Left cardiac atrium (tissue), 4 donors: ENCODE data around the gene PHF3. TPM values are rescaled to one million over a fixed set of nuclear protein-coding genes. Genes with fewer than 3 reads are reported as not detected.
"Not testable (repeated sequence)": the region's sequence is repeated elsewhere in the genome, so short reads cannot be mapped to it uniquely, and the experiment has no call there.

Experiments
- ATAC-seq, 2 donors: fragments of 200-7000 bp; cut with Tn5 transposase; one replicate each; pipeline ENCODE4 v1.9.1; 2020; ENCODE audit warnings: mild to moderate bottlenecking in 2 of 2, moderate library complexity in 2 of 2
- DNase-seq: peaks from one replicate; pipeline ENCODE4 v3.0.0-alpha.2; 2020
- intact Hi-C, 2 donors: fragments of 100-400 bp; cut with DNase I; formaldehyde crosslinking; loops; one replicate each; pipeline versions ENCODE4 v1.14.1 to v1.15.1; 2022 to 2023
- total RNA-seq, 2 donors: library from RNA; stranded (reverse); fragmentation: NEBNext Ultra II Directional; extraction: Animal tissue kit (Norgen Biotek cat#: 25700); gene quantifications; one replicate each; pipeline ENCODE4 v1.2.1, GENCODE V29; 2021
- donor health status: DM: no; HTN: yes; CAD: no.
- donor health status: DM: no; HTN: yes; CAD: no; lungs with severe emphysema.
- donor health status: DM: yes; HTN: yes; CAD: no.
- donor health status: Dilated cardiomyopathy.

Gene PHF3
- total RNA-seq, 2 donors from 2014 or later: 30.8 to 35.3 TPM

- intact Hi-C loops: no loop called here
Measured at GRCh38 chr6:63744810-63745209, 109.2 kb downstream of the PHF3 start.

DNA sequence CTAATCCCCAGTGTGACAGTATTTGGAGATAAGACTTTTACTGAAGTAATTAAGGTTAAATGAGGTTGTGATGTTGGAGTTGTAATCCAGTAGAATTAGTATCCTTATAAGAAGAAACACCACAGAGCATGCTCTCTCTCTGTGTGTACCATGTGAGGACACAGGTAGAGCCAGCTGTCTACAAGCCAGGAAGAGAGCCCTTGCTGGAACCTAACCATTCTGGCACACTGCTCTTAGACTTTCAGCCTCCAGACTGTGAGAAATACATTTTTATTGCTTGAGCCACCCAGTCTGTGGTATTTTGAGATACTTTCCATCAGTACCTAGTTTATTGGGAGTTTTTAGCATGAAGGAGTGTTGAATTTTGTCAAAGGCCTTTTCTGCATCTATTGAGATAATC lies 110.2 kb downstream of the PHF3 start:
- DNase-seq (no peak), ATAC-seq (no peak)
- intact Hi-C loops: no loop called here

More at GRCh38 chr6:63744810-63745209, 109.2 kb downstream of the PHF3 start:
- ATAC-seq: no peak
- no peak for DNase-seq

DNA sequence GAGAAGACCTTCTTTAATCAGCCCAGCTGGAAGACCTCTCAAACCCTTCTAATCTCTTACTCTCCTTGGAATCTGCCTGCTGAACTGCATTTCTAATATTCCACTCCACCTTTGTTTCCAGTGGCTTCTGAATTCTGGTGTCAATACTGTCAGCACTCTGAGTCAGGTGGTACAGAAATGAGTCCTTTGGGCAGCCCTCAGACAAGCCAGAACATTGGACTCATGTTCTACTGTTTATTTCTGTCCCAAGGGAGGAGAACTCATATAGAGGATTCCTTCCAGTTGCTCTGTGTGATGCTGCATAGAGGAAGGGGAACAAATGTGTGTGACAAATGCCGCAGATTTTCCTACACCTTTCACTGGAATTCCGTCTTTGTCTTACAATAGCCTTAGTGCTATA lies 114.8 kb downstream of the PHF3 start:
- intact Hi-C loops: no loop called here
- DNase-seq: no peak
- no peak for ATAC-seq

DNA sequence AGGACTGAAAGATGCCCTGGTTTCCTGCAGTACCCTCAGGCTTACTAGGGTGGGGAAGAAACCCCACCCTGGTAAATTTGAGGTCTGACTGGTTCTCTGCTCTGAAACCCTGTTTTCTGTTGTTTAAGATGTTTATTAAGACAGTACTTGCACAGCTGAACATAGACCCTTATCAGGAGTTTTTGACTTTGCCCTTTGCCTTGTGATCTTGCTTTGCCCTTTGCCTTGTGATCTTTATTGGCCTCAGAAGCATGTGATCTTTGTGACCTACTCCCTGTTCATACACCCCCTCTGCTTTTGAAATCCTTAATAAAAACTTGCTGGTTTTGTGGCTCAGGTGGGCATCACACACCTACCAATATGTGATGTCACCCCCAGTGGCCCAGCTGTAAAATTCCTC lies 121.7 kb downstream of the PHF3 start:
- ATAC-seq, DNase-seq, intact Hi-C loops: not testable (repeated sequence)

DNA sequence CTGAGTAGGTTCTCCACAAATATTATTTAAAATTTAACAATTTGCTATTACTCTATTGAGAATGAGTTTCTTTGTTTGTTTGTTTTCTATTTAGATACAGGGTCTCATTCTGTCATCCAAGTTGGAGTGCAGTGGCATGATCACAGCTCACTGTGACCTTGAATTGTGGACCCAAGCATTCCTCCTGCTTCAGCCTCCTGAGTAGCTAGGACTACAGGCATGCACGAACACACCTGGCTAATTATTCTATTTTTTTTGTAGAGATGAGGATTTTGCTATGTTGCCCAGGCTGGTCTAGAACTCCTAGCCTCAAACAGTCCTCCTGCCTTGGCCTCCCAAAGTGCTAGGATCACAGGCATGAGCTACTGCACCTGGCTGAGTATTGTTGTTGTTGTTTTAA lies 122.2 kb downstream of the PHF3 start:
- DNase-seq (no peak), ATAC-seq (no peak)
- intact Hi-C loops: no loop called here

- intact Hi-C loops: loop anchor here in 1 of 2 donors (10.0 kb wide), 1 partner anchor 405 kb away; no protein-coding TSS in a partner anchor
- DNase-seq (no peak), ATAC-seq (no peak)
Measured at GRCh38 chr6:63759605-63760105, 124.1 kb downstream of the PHF3 start.

DNA sequence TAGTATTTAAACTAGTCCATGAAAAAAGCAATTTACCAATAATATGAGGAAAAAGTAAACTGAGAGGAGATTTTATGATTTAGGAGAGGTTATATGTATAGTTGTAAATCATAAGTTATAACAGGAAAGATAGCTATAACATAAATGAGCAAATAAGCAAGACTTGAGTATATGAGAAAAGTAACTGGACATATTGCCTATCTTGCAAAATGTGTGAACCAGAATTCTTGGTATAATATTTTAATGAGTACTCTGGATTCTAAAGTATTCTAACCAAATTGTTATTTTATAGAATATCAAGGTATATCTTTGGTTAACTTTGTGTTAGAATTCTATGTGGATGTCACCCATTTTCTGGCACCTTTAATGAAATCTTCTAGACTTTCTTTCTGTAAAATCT lies 124.6 kb downstream of the PHF3 start:
- intact Hi-C loops: loop anchor here in 1 of 2 donors (10.0 kb wide), 1 partner anchor 405 kb away; no protein-coding TSS in a partner anchor
- ATAC-seq (no peak), DNase-seq (no peak)

DNA sequence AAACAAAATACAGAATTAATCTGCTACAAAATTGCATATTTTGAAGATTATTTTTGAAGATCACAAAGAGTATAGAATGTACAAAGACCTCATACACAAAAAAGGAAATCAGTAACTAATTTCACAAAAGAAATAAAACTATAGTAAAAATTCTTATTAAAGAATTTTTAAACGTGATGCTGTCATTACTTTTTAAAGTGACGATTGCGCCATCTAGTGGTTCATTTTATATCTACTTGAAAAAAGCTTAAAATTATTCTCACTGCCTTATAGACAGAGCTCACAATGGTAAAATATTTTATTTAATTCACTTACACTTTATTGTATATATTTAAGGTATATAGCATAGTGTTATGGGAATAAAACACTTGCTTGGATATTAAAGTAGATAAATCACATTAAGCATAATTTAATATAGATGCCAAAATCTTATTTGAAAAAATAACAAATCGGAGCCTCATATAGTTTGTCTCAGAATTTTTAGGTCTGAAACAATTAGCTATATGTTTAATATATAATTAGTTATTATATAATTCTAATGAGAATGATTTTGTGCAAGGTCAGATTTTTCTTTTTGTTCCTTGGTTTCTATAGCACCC lies 128.8 kb downstream of the PHF3 start:
- ATAC-seq (no peak), DNase-seq (no peak)
- intact Hi-C loops: loop anchor here (2.0 to 10.0 kb wide), 2 partner anchors 166 to 410 kb away; no protein-coding TSS in a partner anchor

Other genes with a start within 250 kb of the PHF3 start
- 10 to 100 TPM; 24.9 to 41.1 TPM for gene PTP4A1, start 63.3 kb upstream of the PHF3 start, total RNA-seq